Hepatic stellate cell (primary cell): ENCODE data around the gene VPS37D.
A peak's percentile ranks its signal among the peaks of the same experiment; 100 is the strongest.
"Not testable (repeated sequence)": the region's sequence is repeated elsewhere in the genome, so short reads cannot be mapped to it uniquely, and the experiment has no call there.

Experiments
- DNase-seq: peaks from one replicate; pipeline ENCODE4 v3.0.0; 2011; ENCODE audit warnings: low spot score

The VPS37D gene

DNA sequence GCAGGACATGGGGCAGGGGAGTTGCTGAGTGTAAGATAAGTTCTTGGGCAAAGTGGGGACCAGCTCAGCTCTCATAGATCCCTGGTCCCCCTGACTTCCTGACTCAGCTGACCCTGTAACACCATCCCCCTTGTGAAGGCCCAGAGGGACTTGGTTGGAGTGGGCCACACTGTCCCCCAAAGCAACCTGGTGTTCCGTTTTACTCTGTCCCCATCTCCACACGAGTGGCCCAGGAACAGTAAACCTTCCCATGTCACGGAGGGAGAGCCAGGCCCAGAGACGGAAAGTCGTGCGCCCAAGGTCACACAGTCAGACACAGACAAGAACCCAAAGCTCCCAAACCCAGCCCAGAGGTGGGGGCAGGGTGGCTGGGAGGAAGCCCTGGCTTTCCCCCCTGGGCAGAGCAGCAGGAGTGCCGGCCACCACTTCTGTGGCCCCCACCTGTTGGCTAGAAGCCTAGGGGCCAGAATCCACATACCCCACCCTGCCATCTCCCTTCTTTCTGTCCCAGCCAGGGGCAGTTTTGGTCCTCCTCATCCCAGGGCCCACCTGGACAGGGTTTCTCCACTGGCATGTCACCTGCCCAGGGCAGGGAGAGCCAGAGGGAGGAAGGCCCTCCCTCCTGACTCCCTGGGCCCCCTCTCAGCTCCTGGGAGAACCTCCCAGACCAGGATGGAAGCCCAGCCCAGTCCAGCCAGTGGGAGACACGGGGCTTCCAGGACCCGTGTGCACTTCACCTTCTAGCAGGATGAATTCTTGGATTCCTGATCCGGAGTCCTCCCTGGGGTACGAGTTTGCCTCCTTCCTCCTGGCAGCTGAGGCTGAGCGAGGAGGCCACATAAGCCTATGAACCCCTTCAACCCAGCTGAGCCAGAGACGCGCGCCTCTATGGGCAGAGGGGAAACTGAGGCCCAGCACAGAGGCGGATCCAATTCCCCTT, 20.6 kb upstream of the VPS37D start:
- DNase-seq = no peak

GRCh38 chr7:73647725-73648592, 19.7 kb upstream of the VPS37D start:
- DNase-seq = no peak

- DNase-seq = no peak
Observed at GRCh38 chr7:73648593-73649332, 18.9 kb upstream of the VPS37D start.

GRCh38 chr7:73649576-73649975, 18.1 kb upstream of the VPS37D start:
- DNase-seq = no peak

DNA sequence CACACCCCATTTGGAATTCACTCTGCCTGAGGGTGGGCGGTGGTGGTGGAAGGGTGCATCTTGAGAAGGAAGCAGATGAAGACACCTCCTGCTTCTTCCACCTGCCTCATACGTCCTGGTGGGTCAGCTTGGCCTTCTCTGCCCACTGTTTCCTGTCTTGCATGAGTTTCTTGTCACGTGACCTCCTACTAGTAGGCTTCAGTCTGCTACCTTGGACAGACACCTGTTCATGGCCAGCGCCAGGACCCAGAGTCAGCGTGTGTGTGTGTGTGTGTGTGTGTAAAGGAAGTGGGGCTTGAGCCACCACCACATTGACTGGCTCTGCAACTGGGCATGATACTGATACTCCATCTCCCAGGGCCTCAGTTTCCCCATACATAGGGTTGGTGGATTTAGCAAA, 17.1 kb upstream of the VPS37D start:
- no peak for DNase-seq

DNA sequence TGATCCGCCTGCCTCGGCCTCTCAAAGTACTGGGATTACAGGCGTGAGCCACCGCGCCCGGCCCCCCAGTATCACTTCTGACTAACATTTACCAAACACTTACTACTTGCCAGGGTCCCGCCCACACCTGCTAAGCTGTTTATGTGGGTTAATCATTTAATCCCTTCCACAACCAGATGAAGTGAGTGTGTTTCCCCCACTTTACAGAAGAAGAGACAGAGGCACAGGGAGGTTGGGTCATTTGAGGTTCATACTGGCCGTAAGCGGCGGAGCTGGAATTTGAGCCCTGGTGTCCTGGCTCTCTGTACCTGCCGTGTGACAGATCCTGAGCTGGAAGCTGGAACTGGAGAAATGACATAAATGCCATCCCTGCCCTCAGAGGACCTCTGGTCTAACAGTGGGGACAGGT, 15.1 kb upstream of the VPS37D start:
- DNase-seq = no peak

- DNase-seq = not testable (repeated sequence)
Observed at GRCh38 chr7:73655309-73655708, 12.3 kb upstream of the VPS37D start.

DNA sequence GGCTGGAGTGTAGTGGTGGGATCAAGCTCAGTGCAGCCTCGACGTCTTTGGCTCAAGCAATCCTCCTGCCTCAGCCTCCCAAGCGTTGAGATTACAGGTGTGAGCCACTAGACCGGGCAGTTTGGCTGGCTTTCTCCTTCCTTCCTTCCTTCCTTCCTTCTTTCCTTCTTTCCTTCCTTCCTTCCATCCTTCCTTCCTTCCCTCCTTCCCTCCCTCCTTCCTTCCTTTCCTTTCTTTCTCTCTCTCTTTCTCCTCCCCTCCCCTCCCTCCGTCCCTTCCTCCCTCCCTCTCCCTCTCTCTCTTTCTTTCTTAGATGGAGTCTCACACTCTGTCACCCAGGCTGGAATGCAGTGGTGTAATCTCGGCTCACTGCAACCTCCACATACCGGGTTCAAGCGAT, 7.6 kb upstream of the VPS37D start:
- DNase-seq = no peak

DNA sequence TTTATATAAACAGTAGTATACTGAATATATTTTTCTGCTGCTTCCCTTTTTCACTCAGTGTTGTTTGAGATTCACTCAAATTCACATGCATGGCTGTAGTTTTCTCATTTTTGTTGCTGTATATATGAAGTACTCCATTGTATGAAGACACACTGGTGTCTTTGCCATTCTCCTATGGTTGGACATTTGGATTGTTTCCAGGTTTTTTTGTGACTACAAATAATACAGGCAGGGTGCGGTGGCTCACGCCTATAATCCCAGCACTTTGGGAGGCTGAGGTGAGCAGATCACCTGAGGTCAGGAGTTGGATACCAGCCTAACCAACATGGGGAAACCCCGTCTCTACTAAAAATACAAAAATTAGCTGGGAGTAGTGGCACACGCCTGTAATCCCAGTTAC, 7.0 kb upstream of the VPS37D start:
- DNase-seq = not testable (repeated sequence)

DNA sequence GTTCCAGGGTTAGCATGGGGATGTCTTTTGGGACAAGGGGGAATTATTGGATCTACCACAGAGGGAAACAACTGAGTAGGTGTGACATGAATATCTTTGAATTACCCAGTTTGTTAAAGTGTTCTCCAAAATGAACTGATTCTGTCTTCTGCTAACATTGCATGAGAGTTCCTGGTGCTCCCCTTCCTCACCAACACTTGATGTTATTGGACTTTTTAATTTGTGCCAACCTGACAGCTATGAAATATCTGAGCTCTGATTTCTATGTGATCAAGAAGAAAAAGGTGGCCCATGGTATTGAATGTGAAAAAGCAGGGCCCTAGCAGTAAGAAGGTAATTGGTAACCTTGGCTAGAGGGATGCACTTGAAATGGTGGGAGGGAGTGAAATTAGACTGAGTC, 4.6 kb upstream of the VPS37D start:
- no peak for DNase-seq

DNA sequence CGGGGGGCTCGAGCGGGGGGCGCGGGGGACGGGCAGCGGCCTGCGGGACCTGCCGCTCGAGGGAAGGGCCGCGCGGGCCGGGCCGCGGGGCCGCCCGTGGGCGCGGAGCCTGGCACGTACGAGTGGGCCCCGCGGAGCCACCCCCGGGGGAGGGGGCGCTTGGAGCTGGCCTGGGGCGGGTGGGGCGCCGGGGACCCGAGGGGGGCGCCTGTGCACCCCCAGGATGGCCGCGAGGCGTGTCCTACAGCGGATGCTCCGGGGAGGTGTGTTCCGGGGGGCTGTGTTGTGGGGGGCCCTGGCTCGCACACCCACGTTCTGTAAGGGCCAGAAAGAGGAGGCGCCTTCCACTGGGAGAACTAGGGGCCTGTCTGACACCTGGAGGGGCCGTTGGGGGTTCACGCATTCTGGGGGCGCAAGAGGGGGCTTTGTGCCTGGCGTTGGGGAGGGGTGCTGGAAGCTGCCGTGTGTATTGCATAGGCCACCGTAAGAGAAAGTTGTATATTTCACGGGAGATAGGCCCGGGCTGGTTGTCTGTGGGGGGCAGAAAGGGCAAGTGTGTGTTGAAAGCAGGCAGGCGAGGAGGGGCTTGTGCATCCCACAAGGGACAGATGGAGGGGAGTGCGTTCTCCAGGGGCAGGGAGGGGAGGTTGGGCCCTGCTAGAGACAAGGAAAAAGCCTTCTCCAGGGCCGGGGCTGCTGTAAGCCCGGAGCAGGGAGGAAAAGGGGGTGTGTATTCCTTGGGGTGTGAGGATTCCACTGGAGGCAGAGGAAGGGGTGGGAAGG, 663 bp downstream of the VPS37D start:
- peak; percentile 53 for DNase-seq

DNA sequence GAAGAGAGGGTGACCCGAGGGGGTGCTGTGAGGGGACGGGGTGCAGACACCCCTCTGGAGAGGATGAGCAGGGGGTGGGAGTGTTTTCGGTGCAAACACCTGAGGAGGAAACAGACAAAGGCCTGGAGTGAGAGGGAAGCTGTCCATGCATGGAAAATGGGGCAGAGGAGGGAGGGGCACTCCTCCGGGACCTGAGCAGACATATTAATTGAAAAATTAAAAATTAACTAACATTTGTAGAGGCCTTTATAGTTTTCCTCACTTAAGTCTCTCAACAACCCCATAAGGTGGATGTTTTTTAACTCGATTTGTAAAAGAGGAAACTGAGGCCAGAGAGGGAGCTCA, 1.2 kb downstream of the VPS37D start:
- no peak for DNase-seq

DNA sequence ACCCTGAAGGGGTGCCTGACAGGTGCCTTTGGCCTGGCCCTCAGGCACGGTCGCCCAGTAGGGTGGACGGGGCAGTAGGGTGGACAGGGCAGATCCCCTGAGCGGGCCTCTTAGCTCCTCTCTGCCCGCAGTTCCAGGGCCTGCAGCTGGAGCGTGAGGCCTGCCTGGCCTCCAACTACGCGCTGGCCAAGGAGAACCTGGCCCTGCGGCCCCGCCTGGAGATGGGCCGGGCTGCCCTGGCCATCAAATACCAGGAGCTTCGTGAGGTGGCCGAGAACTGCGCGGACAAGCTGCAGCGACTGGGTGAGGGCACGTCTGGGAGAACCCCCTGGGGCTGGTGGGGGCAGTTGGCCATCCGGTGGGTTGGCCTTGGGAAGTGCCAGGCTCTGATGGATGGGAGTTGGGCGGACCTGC, 1.7 kb downstream of the VPS37D start:
- no peak for DNase-seq

GRCh38 chr7:73669858-73670385, 2.3 kb downstream of the VPS37D start:
- DNase-seq = no peak

GRCh38 chr7:73671322-73671661, 3.7 kb downstream of the VPS37D start:
- no peak for DNase-seq

GRCh38 chr7:73671857-73672445, 4.3 kb downstream of the VPS37D start:
- no peak for DNase-seq

DNA sequence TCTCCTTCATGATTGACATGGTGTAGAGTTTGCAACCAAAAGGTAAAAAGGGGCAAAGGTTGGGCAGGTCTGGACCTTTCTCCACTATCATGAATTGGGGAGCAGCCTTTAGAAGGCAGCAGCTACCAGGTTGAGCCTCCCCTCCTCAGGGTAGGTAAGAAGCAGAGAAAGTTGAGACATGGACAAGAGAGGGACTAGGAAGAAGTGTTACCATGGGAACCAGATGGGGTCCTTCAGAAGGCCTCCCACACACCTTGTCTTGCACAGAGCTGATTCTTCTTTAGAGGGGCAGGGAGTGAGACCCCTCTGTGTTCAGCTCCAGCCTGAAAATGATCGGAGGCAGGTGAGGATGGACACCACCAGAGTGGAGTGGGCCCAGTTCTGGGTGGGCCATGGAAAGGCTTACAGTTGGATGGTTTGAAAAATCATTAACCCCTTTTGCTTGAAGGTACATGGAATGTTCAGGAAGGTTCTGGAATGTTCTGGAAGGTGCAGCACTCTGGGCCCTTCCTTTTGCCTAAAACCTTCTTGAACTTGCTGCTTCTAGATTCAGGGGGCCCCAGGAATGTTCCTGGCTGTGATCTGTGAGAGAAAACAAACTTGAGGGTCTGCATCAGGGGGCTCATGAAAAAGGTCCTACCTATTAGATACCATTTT, 7.0 kb downstream of the VPS37D start:
- no peak for DNase-seq

DNA sequence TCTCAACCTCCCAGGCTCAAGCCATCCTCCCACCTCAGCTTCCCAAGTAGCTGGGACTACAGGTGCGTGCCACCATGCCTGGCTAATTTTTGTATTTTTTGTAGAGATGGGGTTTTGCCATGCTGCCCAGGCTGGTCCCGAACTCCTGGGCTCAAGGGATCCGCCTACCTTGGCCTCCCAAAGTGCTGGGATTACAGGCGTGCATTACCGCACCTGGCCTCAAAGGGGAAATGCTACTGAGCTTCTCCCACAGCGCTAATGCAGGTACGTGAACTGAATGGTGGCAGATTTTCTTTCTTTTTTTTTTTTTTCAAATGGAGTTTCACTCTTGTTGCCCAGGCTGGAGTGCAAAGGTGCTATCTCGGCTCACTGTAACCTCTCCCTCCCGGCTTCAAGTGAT, 8.4 kb downstream of the VPS37D start:
- not testable (repeated sequence) for DNase-seq

GRCh38 chr7:73678862-73679261, 11.2 kb downstream of the VPS37D start:
- no peak for DNase-seq

GRCh38 chr7:73679709-73680108, 12.1 kb downstream of the VPS37D start:
- no peak for DNase-seq

GRCh38 chr7:73680501-73680900, 12.9 kb downstream of the VPS37D start:
- no peak for DNase-seq
